Cerebellar nuclear complex (tissue), 1 donor: Measurements from ENCODE around the gene ADAMTS8.

Experiments
- DNase-seq, 2 experiments: peaks; one replicate each; lab custom pipeline; 2025; lab: John Stamatoyannopoulos, UW

The ADAMTS8 gene

GRCh38 chr11:130397780-130398179, 30.6 kb downstream of the ADAMTS8 start:
- DNase-seq = no peak

DNA sequence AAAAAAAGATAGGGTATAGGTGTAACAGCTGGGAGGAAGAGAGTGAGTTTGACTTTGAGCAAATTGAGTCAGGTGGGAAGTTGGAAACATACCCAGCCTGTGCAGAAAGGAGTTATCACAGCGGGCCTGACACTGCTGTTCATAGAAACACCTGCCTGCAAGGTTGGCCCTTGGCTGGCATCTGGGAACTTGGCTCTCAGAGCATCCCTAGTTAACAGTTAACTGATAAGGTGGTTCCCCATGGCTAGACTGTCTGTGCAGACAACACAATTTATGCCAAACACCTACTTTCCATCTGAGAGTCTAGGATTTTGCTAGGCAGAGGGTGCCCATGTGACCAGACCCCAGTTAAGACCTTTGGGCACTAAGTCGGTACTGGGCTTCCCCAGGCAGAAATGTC, 31.4 kb downstream of the ADAMTS8 start:
- DNase-seq = no peak

- no peak for DNase-seq
Observed at GRCh38 chr11:130394615-130395014, 33.8 kb downstream of the ADAMTS8 start.

GRCh38 chr11:130391711-130392110, 36.7 kb downstream of the ADAMTS8 start:
- DNase-seq = no peak

DNA sequence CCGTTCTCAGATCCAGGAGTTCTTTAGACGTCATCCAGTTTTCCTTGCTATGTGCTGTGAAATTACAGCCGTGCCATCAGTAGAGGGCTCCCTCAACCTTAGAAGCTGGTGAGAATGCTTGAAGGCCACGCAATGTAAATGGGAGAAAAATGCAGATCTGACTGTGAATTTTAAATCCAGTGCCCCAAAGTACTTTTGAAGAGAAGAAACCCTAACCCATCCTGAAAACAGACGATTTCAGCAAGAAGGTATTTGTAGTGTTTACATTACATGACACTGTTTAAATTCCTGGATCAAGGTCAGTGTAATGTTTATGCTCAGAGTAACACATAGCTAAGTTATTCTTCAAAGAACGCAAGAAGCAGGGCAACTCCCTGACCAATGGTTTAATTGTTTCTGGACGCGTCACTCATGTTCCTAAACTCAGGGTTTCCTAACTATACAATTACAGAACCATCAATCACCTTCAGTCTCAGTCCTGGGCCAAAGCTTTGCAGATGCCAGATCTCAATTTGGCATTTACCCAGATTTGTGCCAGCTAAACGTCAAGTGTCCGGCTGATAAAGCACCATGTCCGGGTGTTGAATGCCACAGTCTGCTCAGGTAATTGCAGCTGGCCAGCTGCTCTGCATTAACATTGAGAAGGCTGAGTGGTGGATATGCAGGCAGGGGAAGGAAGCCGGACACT, 38.2 kb downstream of the ADAMTS8 start:
- DNase-seq = no peak

DNA sequence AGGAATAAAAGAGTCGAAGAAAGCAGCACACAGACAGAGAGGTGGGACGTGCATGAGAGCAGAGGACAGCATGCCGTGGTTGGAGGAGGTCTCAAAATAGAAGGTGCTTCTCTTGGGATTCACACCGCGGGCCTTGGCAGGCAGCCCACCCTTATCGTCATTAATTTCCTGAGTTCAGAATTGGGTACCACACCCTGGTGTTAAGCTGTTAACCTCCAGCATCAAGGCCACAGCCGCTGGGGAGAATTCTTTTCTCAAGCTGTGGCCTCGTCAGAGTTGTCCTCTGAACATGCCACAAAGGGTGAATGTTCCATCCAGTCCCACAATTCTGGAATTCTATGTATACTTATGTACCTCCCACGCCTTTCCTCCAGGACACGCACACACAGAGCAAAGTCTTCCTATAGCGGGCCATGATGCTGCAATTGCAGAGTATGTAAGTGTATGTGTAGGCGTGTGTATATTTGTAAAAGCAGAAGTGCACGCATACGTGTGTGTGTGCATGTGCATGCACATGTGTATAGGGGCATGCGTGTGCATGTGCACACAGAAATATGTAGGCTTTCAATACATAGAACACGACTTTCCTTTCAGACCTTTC, 39.0 kb downstream of the ADAMTS8 start:
- DNase-seq = no peak

GRCh38 chr11:130388607-130389205, 39.7 kb downstream of the ADAMTS8 start:
- no peak for DNase-seq

DNA sequence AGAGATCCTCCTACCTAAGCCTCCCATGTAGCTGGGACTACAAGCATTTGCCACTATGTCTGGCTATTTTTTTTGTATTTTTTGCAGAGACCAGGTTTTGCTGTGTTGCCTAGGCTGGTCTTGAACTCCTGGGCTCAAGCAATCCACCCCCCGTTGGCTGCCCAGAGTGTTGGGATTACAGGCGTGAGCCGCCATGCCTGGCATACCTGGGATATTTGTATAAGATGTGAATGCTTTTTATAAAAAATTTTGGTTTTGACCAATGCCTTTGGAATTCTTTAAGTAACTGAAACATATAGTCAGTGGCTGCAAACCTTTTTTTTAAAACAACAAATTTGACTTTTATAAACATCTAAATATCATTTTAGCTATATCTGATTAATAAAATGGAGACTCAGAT, 42.4 kb downstream of the ADAMTS8 start:
- DNase-seq = no peak

DNA sequence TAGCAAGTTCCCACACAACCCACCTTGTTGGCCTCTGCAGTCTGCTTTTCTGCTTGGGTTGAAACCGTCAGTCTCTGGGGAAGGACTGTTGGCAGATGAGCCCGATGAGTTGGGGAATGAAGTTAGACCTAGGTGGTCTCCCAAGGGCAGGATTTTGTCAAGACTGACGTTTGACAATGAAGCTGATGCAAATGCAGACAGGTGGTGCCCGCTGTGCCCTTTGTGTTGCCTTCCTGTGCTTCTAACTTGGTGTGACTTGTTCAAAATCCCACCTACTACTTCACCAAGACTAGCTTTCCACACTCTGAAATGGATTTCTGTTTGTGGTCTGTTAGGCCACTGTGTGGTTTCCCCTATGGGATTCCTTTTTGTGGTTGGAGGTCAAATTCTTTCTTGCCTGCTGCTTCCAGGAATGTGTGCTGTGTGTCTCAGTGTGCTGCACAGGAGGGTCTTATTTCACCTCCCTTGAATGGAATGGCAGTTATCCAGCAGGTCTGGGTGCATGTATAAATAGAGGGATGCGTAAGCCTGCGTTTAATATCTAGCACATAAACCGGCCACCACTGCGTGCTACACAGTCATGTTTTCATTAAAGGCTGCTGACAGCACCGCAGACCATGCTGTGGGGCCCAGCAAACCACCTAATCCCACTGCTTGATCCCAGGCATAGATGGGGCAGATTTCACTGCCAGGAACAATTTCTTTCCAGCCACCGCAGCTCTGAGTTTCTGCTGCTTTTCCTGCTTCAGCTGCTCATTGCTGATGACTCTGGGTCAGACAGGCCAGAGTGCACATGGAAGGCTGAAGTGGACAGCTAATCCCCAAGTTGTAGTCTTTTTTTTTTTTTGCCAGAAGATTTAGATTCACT, 44.8 kb downstream of the ADAMTS8 start:
- DNase-seq = no peak

- no peak for DNase-seq
Observed at GRCh38 chr11:130381317-130381716, 47.1 kb downstream of the ADAMTS8 start.

GRCh38 chr11:130380778-130381177, 47.6 kb downstream of the ADAMTS8 start:
- DNase-seq = no peak

GRCh38 chr11:130379276-130379675, 49.1 kb downstream of the ADAMTS8 start:
- no peak for DNase-seq

- DNase-seq = no peak
Observed at GRCh38 chr11:130370845-130371590, 57.4 kb downstream of the ADAMTS8 start.

DNA sequence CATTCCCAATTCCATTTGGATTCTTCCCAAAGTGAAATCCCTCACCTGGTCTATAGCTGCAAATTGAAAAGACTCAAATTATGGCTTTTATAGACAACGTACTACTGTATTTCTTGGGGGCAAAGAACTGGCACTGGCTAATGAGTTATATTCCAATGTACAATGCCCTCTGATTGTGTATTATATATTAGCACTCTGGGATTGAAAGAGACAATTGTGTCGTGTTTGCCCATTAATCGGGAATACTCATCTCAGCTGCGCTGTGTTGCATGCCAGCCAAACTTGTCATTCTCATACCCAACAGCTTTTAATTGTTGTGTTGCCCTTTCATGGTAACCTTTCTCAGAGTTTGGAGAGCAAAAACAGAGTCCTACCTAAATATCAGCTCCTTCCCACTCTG, 58.7 kb downstream of the ADAMTS8 start:
- DNase-seq = no peak

- DNase-seq = peak in 1 of 2 experiments; percentile 2
Observed at GRCh38 chr11:130369141-130369691, 59.2 kb downstream of the ADAMTS8 start.

DNA sequence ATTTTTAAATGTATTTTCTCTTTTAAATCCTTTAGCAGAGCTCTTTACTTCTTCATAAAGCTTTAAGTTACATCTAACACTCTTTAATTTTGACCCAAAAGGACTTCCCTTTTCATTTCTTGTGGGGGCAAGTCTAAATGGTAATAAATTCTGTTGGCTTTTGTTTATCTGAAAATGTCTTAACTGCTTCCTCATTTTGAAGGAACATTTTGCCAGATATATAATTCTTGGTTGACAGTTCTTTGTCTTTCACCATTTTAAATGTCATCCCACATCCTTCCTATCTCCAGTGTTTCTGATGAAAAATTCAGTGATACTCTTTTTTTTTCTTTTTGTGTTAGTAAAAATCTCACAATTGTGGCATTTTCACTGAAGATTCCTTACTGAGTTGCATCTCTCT, 69.0 kb downstream of the ADAMTS8 start:
- no peak for DNase-seq

DNA sequence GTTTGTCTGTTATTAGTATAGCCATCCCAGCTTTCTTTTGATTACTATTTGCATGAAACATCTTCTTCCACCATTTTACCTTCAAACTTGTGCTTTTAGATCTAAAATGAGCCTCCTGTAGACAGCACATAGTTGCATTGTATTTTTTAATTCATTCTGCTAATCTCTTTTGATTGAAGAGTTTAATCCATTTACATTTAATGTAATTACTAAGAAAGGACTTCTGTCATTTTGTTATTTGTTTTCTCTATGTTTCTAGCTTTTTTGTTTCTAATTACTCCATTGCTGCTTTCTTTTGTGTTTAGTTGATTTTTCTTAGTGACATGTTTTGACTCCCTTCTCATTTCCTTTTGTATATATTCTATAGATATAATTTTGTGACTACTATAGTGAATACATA, 70.0 kb downstream of the ADAMTS8 start:
- no peak for DNase-seq
